HepG2 (cell line): ENCODE measurements around the gene AGAP1. TPM values are rescaled to one million over a fixed set of nuclear protein-coding genes. Genes with fewer than 3 reads are reported as not detected.

ENCODE experiments used
- ASH2L ChIP-seq: fragments of 300-600, 200-600 bp; sonication (generic); IDR thresholded peaks from 2 replicates; pipeline ENCODE4 v1.7.0; 2017; ENCODE audit warnings: low read depth, mild to moderate bottlenecking, moderate library complexity, mixed read lengths, low read length; ENCODE audit not compliant: insufficient read length
- FOXA3 ChIP-seq: IDR thresholded peaks from 2 replicates; pipeline ENCODE4 v1.6.1; 2016; ENCODE audit warnings: missing genetic modification reagents, missing compliant biosample characterization
- FOXJ3 ChIP-seq: sonication (generic); formaldehyde crosslinking; IDR thresholded peaks from 2 replicates; pipeline ENCODE4 v1.4.0; 2020; ENCODE audit warnings: missing genetic modification reagents, mild to moderate bottlenecking, borderline replicate concordance
- HNRNPLL ChIP-seq: fragments of 200-400 bp; formaldehyde crosslinking; IDR thresholded peaks from 2 replicates; pipeline ENCODE4 v1.6.1; 2017; ENCODE audit warnings: mild to moderate bottlenecking, low read depth, low read length; ENCODE audit not compliant: poor library complexity, severe bottlenecking
- MYC ChIP-seq: sonication (generic); formaldehyde crosslinking; IDR thresholded peaks from 2 replicates; pipeline ENCODE4 v1.9.0; 2021; ENCODE audit warnings: missing genetic modification reagents, borderline replicate concordance
- MZF1 ChIP-seq: sonication (generic); formaldehyde crosslinking; IDR thresholded peaks from 2 replicates; pipeline ENCODE4 v1.8.1; 2023; ENCODE audit warnings: mild to moderate bottlenecking, missing genetic modification reagents, borderline replicate concordance
- NAIF1 ChIP-seq: sonication (generic); formaldehyde crosslinking; IDR thresholded peaks from 2 replicates; pipeline ENCODE4 v1.5.0; 2020; ENCODE audit warnings: mild to moderate bottlenecking, missing genetic modification reagents, borderline replicate concordance
- NR2F1 ChIP-seq, 2 experiments: fragments of 450-650 bp in 1 of 2; formaldehyde crosslinking in 1 of 2; IDR thresholded peaks; 2 replicates each; pipeline versions ENCODE4 v1.5.0 to v1.6.1; 2016 to 2020; ENCODE audit warnings: mild to moderate bottlenecking in 1 of 2, missing compliant biosample characterization in 1 of 2, missing genetic modification reagents in 1 of 2, moderate library complexity in 1 of 2
- RBFOX2 ChIP-seq: fragments of 200-400 bp; formaldehyde crosslinking; IDR thresholded peaks from 2 replicates; pipeline ENCODE4 v1.6.1; 2017; ENCODE audit warnings: low read depth, mild to moderate bottlenecking, low read length
- REPIN1 ChIP-seq: sonication (generic); formaldehyde crosslinking; IDR thresholded peaks from 2 replicates; pipeline ENCODE4 v1.8.0; 2022; ENCODE audit warnings: missing genetic modification reagents, low read depth, mild to moderate bottlenecking, borderline replicate concordance
- SOX5 ChIP-seq: IDR thresholded peaks from 2 replicates; pipeline ENCODE4 v1.6.1; 2016; ENCODE audit warnings: borderline replicate concordance
- SSRP1 ChIP-seq: IDR thresholded peaks from 2 replicates; pipeline ENCODE4 v1.6.1; 2016; ENCODE audit warnings: control low read depth
- TBP ChIP-seq: sonication (generic); formaldehyde crosslinking; IDR thresholded peaks from 2 replicates; pipeline ENCODE4 v1.5.0; 2020; ENCODE audit warnings: missing genetic modification reagents
- ZNF101 ChIP-seq: sonication (generic); formaldehyde crosslinking; IDR thresholded peaks from 2 replicates; pipeline ENCODE4 v1.4.0; 2020; ENCODE audit warnings: mild to moderate bottlenecking, low read depth, missing genetic modification reagents, borderline replicate concordance
- ZNF3 ChIP-seq: IDR thresholded peaks from 2 replicates; pipeline ENCODE4 v1.7.0; 2017; ENCODE audit warnings: inconsistent platforms
- ZNF460 ChIP-seq: sonication (generic); formaldehyde crosslinking; IDR thresholded peaks from 2 replicates; pipeline ENCODE4 v1.5.1; 2020; ENCODE audit warnings: missing genetic modification reagents, mild to moderate bottlenecking, borderline replicate concordance
- ZNF562 ChIP-seq: sonication (generic); formaldehyde crosslinking; IDR thresholded peaks from 2 replicates; pipeline ENCODE4 v1.8.0; 2022; ENCODE audit warnings: missing genetic modification reagents, borderline replicate concordance
- ZNF773 ChIP-seq: sonication (generic); formaldehyde crosslinking; IDR thresholded peaks from 2 replicates; pipeline ENCODE4 v1.4.0; 2020; ENCODE audit warnings: missing genetic modification reagents, borderline replicate concordance
- ZNF790 ChIP-seq: sonication (generic); formaldehyde crosslinking; IDR thresholded peaks from 2 replicates; pipeline ENCODE4 v1.8.0; 2022; ENCODE audit warnings: missing genetic modification reagents, mild to moderate bottlenecking, borderline replicate concordance
- polyA plus RNA-seq, 8 experiments: library from polyadenylated mRNA; depleted of rRNA in 3 of 8; stranded (reverse) in 7 of 8; unstranded in 1 of 8; fragments of >200 nt; fragmentation: Illumina TruSeq in 4 of 8; extraction: Trizol in 4 of 8; gene quantifications; 2 replicates each; pipeline versions ENCODE4 v1.2.1 to v1.2.3, GENCODE V29; 2011 to 2016; ENCODE audit warnings: low read depth in 4 of 8, missing spikeins in 1 of 8, mixed read lengths in 1 of 8; ENCODE audit not compliant: insufficient read depth in 1 of 8
- total RNA-seq, 5 experiments: library from RNA; depleted of rRNA; stranded (reverse); fragments of >200 nt; fragmentation: Illumina TruSeq; extraction: Trizol; gene quantifications; 2 replicates each; pipeline ENCODE4 v1.2.3, GENCODE V29; 2016; ENCODE audit warnings: low read depth in 1 of 5
- TF ChIP-seq, protein P1 (sequence below): sonication (generic); formaldehyde crosslinking; IDR thresholded peaks from 2 replicates; pipeline ENCODE4 v1.9.0; 2021; ENCODE audit warnings: missing genetic modification reagents, borderline replicate concordance
- TF ChIP-seq, protein P2 (sequence below): sonication (generic); formaldehyde crosslinking; IDR thresholded peaks from 2 replicates; pipeline ENCODE4 v1.4.0; 2020; ENCODE audit warnings: mild to moderate bottlenecking, missing genetic modification reagents

AGAP1 gene
- total and polyA plus RNA-seq, 2 of the 13 experiments (the other 11 are each of a cell fraction or from before 2014, with no cell fraction given): 21.2 to 32.7 TPM

DNA sequence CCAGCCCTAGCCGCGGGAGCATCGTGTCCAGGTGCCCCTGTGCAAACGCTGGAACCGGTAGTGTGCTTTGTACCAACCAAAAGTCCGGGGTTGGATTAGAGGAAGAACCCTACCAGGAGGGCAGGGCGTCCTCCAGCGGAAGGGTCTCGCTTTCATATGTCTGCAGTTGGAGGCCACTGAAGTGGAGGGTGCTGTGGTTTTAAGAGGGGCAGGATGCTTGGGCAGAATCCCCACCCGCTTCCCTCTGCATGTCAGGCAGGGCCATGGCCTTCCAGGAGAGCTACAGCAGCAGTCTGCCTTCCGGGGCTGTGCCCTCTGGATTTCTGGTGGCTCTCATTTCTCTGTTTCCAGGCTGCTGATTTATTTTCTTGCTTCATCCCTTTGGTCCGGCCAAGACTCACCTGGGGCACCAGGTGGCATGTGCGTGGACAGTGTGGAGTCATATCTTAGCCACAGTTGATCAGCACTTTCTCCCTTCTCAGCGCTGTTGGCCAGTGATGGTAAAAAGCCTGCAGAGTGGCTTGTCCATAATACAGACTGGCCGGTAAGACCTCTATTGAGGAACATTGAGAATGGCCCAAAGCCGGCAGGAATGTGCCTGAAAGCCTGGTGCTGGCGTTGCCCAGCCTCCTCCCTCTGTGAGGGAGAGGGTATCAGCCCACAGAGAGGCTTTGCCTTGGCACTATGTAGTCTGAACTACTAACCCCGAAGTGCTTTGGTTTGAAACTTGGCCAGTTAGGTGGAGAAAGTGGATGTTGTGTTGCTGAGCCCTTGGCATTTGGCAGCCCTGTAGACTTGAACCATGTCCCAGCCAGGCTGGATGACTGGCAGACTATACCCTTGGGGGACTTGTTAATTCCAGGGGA is 1.8 kb downstream of the AGAP1 start (continued):
- no peak for TF ChIP-seq MYC (CRISPR knock-in tag)
- TF ChIP-seq RBFOX2: no peak
- TF ChIP-seq FOXA3: no peak
- TF ChIP-seq ZNF562: no peak
- TF ChIP-seq ZNF790: no peak
- no peak for TF ChIP-seq MZF1 (CRISPR knock-in tag)
- no peak for TF ChIP-seq ZNF460 (CRISPR knock-in tag)
- no peak for TF ChIP-seq SOX5 (CRISPR knock-in tag)
- TF ChIP-seq TBP: no peak
- TF ChIP-seq REPIN1 (CRISPR knock-in tag): no peak
- no peak for TF ChIP-seq FOXJ3 (CRISPR knock-in tag)
- TF ChIP-seq ASH2L: no peak
- no peak for TF ChIP-seq ZNF101 (CRISPR knock-in tag)
- no peak for TF ChIP-seq NR2F1 (CRISPR knock-in tag; IDR thresholded peaks at IDR 0.05)
- TF ChIP-seq, protein P1, sequence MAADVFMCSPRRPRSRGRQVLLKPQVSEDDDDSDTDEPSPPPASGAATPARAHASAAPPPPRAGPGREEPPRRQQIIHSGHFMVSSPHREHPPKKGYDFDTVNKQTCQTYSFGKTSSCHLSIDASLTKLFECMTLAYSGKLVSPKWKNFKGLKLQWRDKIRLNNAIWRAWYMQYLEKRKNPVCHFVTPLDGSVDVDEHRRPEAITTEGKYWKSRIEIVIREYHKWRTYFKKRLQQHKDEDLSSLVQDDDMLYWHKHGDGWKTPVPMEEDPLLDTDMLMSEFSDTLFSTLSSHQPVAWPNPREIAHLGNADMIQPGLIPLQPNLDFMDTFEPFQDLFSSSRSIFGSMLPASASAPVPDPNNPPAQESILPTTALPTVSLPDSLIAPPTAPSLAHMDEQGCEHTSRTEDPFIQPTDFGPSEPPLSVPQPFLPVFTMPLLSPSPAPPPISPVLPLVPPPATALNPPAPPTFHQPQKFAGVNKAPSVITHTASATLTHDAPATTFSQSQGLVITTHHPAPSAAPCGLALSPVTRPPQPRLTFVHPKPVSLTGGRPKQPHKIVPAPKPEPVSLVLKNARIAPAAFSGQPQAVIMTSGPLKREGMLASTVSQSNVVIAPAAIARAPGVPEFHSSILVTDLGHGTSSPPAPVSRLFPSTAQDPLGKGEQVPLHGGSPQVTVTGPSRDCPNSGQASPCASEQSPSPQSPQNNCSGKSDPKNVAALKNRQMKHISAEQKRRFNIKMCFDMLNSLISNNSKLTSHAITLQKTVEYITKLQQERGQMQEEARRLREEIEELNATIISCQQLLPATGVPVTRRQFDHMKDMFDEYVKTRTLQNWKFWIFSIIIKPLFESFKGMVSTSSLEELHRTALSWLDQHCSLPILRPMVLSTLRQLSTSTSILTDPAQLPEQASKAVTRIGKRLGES: no peak
- no peak for TF ChIP-seq NAIF1 (CRISPR knock-in tag)
- TF ChIP-seq SSRP1: no peak
- TF ChIP-seq, protein P2, sequence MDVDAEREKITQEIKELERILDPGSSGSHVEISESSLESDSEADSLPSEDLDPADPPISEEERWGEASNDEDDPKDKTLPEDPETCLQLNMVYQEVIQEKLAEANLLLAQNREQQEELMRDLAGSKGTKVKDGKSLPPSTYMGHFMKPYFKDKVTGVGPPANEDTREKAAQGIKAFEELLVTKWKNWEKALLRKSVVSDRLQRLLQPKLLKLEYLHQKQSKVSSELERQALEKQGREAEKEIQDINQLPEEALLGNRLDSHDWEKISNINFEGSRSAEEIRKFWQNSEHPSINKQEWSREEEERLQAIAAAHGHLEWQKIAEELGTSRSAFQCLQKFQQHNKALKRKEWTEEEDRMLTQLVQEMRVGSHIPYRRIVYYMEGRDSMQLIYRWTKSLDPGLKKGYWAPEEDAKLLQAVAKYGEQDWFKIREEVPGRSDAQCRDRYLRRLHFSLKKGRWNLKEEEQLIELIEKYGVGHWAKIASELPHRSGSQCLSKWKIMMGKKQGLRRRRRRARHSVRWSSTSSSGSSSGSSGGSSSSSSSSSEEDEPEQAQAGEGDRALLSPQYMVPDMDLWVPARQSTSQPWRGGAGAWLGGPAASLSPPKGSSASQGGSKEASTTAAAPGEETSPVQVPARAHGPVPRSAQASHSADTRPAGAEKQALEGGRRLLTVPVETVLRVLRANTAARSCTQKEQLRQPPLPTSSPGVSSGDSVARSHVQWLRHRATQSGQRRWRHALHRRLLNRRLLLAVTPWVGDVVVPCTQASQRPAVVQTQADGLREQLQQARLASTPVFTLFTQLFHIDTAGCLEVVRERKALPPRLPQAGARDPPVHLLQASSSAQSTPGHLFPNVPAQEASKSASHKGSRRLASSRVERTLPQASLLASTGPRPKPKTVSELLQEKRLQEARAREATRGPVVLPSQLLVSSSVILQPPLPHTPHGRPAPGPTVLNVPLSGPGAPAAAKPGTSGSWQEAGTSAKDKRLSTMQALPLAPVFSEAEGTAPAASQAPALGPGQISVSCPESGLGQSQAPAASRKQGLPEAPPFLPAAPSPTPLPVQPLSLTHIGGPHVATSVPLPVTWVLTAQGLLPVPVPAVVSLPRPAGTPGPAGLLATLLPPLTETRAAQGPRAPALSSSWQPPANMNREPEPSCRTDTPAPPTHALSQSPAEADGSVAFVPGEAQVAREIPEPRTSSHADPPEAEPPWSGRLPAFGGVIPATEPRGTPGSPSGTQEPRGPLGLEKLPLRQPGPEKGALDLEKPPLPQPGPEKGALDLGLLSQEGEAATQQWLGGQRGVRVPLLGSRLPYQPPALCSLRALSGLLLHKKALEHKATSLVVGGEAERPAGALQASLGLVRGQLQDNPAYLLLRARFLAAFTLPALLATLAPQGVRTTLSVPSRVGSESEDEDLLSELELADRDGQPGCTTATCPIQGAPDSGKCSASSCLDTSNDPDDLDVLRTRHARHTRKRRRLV (CRISPR knock-in tag): 0 out of 2 replicates have a peak, but pooled peaks have one; percentile 31
- TF ChIP-seq ZNF773 (CRISPR knock-in tag): no peak
- TF ChIP-seq HNRNPLL: no peak
- TF ChIP-seq ZNF3 (CRISPR knock-in tag): no peak
